WTC11 (cell line): ENCODE measurements around the gene ADAT3. TPM values are rescaled to one million over a fixed set of nuclear protein-coding genes. Genes with fewer than 3 reads are reported as not detected.

Source experiments
- ATAC-seq: fragments of 200-7000 bp; cut with Tn5 transposase; 2 replicates; pipeline ENCODE4 v1.10.0; 2021; ENCODE audit warnings: mild to moderate bottlenecking, moderate library complexity
- CTCF ChIA-PET: fragments of 300-600 bp; sonication (Branson Sonifier 250); formaldehyde crosslinking; loops from one replicate; lab custom pipeline; 2021; ENCODE audit warnings: antibody characterized with exemption; lab: Charles Lee
- POLR2A ChIA-PET: fragments of 350-600 bp; sonication (Branson Sonifier 250); formaldehyde crosslinking; loops from one replicate; lab custom pipeline; 2021; ENCODE audit warnings: antibody characterized with exemption; lab: Charles Lee
- DNase-seq: peaks from one replicate; pipeline ENCODE4 v3.0.0; 2021; ENCODE audit warnings: low spot score
- H3K27ac Mint-ChIP-seq: 2 replicates; pipeline ENCODE4 v1.8.0; 2021; ENCODE audit warnings: mixed read lengths
- H3K27me3 Mint-ChIP-seq: 2 replicates; pipeline ENCODE4 v1.8.0; 2021; ENCODE audit warnings: low read depth, mild to moderate bottlenecking, moderate library complexity, mixed read lengths
- H3K36me3 Mint-ChIP-seq: 2 replicates; pipeline ENCODE4 v1.8.0; 2021; ENCODE audit warnings: mixed read lengths
- H3K4me1 Mint-ChIP-seq: 2 replicates; pipeline ENCODE4 v1.8.0; 2022; ENCODE audit warnings: mixed read lengths
- H3K4me3 Mint-ChIP-seq: 2 replicates; pipeline ENCODE4 v1.8.0; 2021; ENCODE audit warnings: mild to moderate bottlenecking, moderate library complexity, mixed read lengths
- H3K9me3 Mint-ChIP-seq: 2 replicates; pipeline ENCODE4 v1.8.0; 2021; ENCODE audit warnings: mixed read lengths
- AR ChIP-seq: fragments of 250-450 bp; sonication (Bioruptor Pico); IDR thresholded peaks from 2 replicates; pipeline ENCODE4 v1.9.0; 2021; ENCODE audit warnings: mild to moderate bottlenecking
- ATF3 ChIP-seq: sonication (generic); formaldehyde crosslinking; conservative IDR thresholded peaks from 2 replicates; pipeline ENCODE4 v1.8.1; 2022; ENCODE audit warnings: mild to moderate bottlenecking, missing genetic modification reagents
- CBFB ChIP-seq: sonication (generic); formaldehyde crosslinking; IDR thresholded peaks from 2 replicates; pipeline ENCODE4 v1.8.1; 2022; ENCODE audit warnings: mild to moderate bottlenecking, low read depth, missing genetic modification reagents
- ELF4 ChIP-seq: sonication (generic); formaldehyde crosslinking; IDR thresholded peaks from 2 replicates; pipeline ENCODE4 v1.8.1; 2022; ENCODE audit warnings: low read depth, mild to moderate bottlenecking, moderate library complexity, missing genetic modification reagents
- ERG ChIP-seq: fragments of 250-450 bp; sonication (Bioruptor Pico); IDR thresholded peaks from 2 replicates; pipeline ENCODE4 v1.8.0; 2021; ENCODE audit warnings: mild to moderate bottlenecking
- FOXP1 ChIP-seq: sonication (generic); formaldehyde crosslinking; IDR thresholded peaks from 2 replicates; pipeline ENCODE4 v1.8.0; 2022; ENCODE audit warnings: missing genetic modification reagents, mild to moderate bottlenecking, moderate library complexity, borderline replicate concordance
- GABPB1 ChIP-seq: sonication (generic); formaldehyde crosslinking; IDR thresholded peaks from 2 replicates; pipeline ENCODE4 v1.8.1; 2023; ENCODE audit warnings: mild to moderate bottlenecking, missing genetic modification reagents
- GRHL2 ChIP-seq: fragments of 250-450 bp; sonication (Bioruptor Pico); IDR thresholded peaks from 2 replicates; pipeline ENCODE4 v1.8.0; 2022; ENCODE audit warnings: mild to moderate bottlenecking, moderate library complexity; ENCODE audit not compliant: insufficient replicate concordance, severe bottlenecking
- GTF2I ChIP-seq: fragments of 250-450 bp; sonication (Bioruptor Pico); conservative IDR thresholded peaks from 2 replicates; pipeline ENCODE4 v1.4.0; 2021; ENCODE audit warnings: mild to moderate bottlenecking
- HMGA2 ChIP-seq: fragments of 250-450 bp; sonication (Bioruptor Pico); IDR thresholded peaks from 2 replicates; pipeline ENCODE4 v1.4.0; 2021; ENCODE audit warnings: mild to moderate bottlenecking, moderate library complexity
- HMGXB4 ChIP-seq: sonication (generic); formaldehyde crosslinking; IDR thresholded peaks from 2 replicates; pipeline ENCODE4 v1.8.1; 2023; ENCODE audit warnings: mild to moderate bottlenecking, moderate library complexity, missing genetic modification reagents
- OVOL2 ChIP-seq: fragments of 250-450 bp; sonication (Bioruptor Pico); IDR thresholded peaks from 2 replicates; pipeline ENCODE4 v1.9.0; 2021; ENCODE audit warnings: mild to moderate bottlenecking, borderline replicate concordance
- ZBTB21 ChIP-seq: sonication (generic); formaldehyde crosslinking; IDR thresholded peaks from 2 replicates; pipeline ENCODE4 v1.8.1; 2023; ENCODE audit warnings: mild to moderate bottlenecking, missing genetic modification reagents, borderline replicate concordance
- ZNF232 ChIP-seq: sonication (generic); formaldehyde crosslinking; IDR thresholded peaks from 2 replicates; pipeline ENCODE4 v1.8.0; 2022; ENCODE audit warnings: mild to moderate bottlenecking, missing genetic modification reagents
- ZNF281 ChIP-seq: sonication (generic); formaldehyde crosslinking; IDR thresholded peaks from 2 replicates; pipeline ENCODE4 v1.8.0; 2023; ENCODE audit warnings: mild to moderate bottlenecking, missing genetic modification reagents
- ZNF423 ChIP-seq: fragments of 250-450 bp; sonication (Bioruptor Pico); IDR thresholded peaks from 2 replicates; pipeline ENCODE4 v2.1.2; 2022; ENCODE audit warnings: mild to moderate bottlenecking, moderate library complexity
- ZNF671 ChIP-seq: fragments of 250-450 bp; sonication (Bioruptor Pico); IDR thresholded peaks from 2 replicates; pipeline ENCODE4 v1.8.0; 2021; ENCODE audit warnings: mild to moderate bottlenecking
- total RNA-seq: library from RNA; stranded (reverse); gene quantifications from 3 replicates; pipeline ENCODE4 v1.2.3, GENCODE V29; 2021

Gene ADAT3
- total RNA-seq, 1 experiment from 2014 or later: 20.3 TPM

GRCh38 chr19:1938071-1938470, 32.9 kb downstream of the ADAT3 start:
- Mint-ChIP-seq H3K27ac (no peak overlapping the region), H3K4me3 (no peak overlapping the region), H3K36me3 (peaks cover 4% of the 10 kb centered on the region), H3K9me3 (peaks cover 6% of the 10 kb centered on the region), H3K4me1 (peaks cover 13% of the 10 kb centered on the region), H3K27me3 (peaks cover 5% of the 10 kb centered on the region; the same call in 1 of the 2 replicates)
- CTCF ChIA-PET: interaction anchor here (1.3 kb wide), 1 partner anchor 41 kb away, joined by 5 read pairs; no protein-coding TSS in a partner anchor
- TF ChIP-seq CBFB (CRISPR knock-in tag) (no peak), ZNF671 (CRISPR knock-in tag) (no peak), ERG (no peak), ATF3 (CRISPR knock-in tag) (no peak), FOXP1 (no peak), HMGA2 (no peak), GRHL2 (CRISPR knock-in tag) (no peak), ZBTB21 (CRISPR knock-in tag) (no peak), ZNF281 (CRISPR knock-in tag) (no peak), OVOL2 (no peak), GTF2I (no peak), GABPB1 (CRISPR knock-in tag) (no peak), ELF4 (CRISPR knock-in tag) (no peak), AR (CRISPR knock-in tag) (no peak), HMGXB4 (CRISPR knock-in tag) (no peak)
- POLR2A ChIA-PET: no interaction called here
- ATAC-seq (no peak), DNase-seq (no peak)

- no peak for DNase-seq
- TF ChIP-seq ZNF423 (no peak), ZNF232 (CRISPR knock-in tag) (no peak)
- TF ChIP-seq, all 79 proteins: peak for 0
- no peaks in the 10 kb centered on the region for H3K27me3 Mint-ChIP-seq
- H3K36me3 Mint-ChIP-seq: no peaks in the 10 kb centered on the region
- peaks cover 25% of the 10 kb centered on the region for H3K4me1 Mint-ChIP-seq
- H3K9me3 Mint-ChIP-seq: no peaks in the 10 kb centered on the region
- POLR2A ChIA-PET: no interaction called here
- no peak; the same call in 1 of the 2 replicates for ATAC-seq
- H3K27ac Mint-ChIP-seq: peak within 1 kb of the TSS; percentile 97
- peak within 1 kb of the TSS; percentile 90 for H3K4me3 Mint-ChIP-seq
- CTCF ChIA-PET: interaction anchor here (0.6 to 1.1 kb wide), 2 partner anchors 14 to 215 kb away, joined by 3 read pairs; no protein-coding TSS in a partner anchor
Observed at GRCh38 chr19:1941146-1942077, 36.2 kb downstream of the ADAT3 start, which contains the start of gene CSNK1G2. CSNK1G2 (plus strand) TSS chr19:1941172; CDS start chr19:1969773, 28,601 bp downstream.
